WTC11 (cell line): ENCODE measurements around the gene PNPLA6. TPM values are rescaled to one million over a fixed set of nuclear protein-coding genes. Genes with fewer than 3 reads are reported as not detected.
A peak's percentile ranks its signal among the peaks of the same experiment; 100 is the strongest.

Experiments
- ESRRA ChIP-seq: sonication (generic); formaldehyde crosslinking; IDR thresholded peaks from 2 replicates; pipeline ENCODE4 v1.8.1; 2022; ENCODE audit warnings: mild to moderate bottlenecking, missing genetic modification reagents, borderline replicate concordance
- FOXK1 ChIP-seq: sonication (generic); formaldehyde crosslinking; IDR thresholded peaks from 2 replicates; pipeline ENCODE4 v1.8.0; 2022; ENCODE audit warnings: mild to moderate bottlenecking, moderate library complexity, missing genetic modification reagents
- FOXP1 ChIP-seq: sonication (generic); formaldehyde crosslinking; IDR thresholded peaks from 2 replicates; pipeline ENCODE4 v1.8.0; 2022; ENCODE audit warnings: missing genetic modification reagents, mild to moderate bottlenecking, moderate library complexity, borderline replicate concordance
- GRHL2 ChIP-seq: fragments of 250-450 bp; sonication (Bioruptor Pico); IDR thresholded peaks from 2 replicates; pipeline ENCODE4 v1.8.0; 2022; ENCODE audit warnings: mild to moderate bottlenecking, moderate library complexity; ENCODE audit not compliant: insufficient replicate concordance, severe bottlenecking
- JAZF1 ChIP-seq: fragments of 250-450 bp; sonication (Bioruptor Pico); IDR thresholded peaks from 2 replicates; pipeline ENCODE4 v1.9.0; 2021; ENCODE audit warnings: moderate library complexity, mild to moderate bottlenecking, inconsistent platforms
- KAT7 ChIP-seq: sonication (generic); formaldehyde crosslinking; IDR thresholded peaks from 2 replicates; pipeline ENCODE4 v1.8.1; 2023; ENCODE audit warnings: missing genetic modification reagents, mild to moderate bottlenecking, borderline replicate concordance
- MYBL2 ChIP-seq: sonication (generic); formaldehyde crosslinking; IDR thresholded peaks from 2 replicates; pipeline ENCODE4 v1.8.1; 2023; ENCODE audit warnings: mild to moderate bottlenecking, moderate library complexity, missing genetic modification reagents
- OVOL2 ChIP-seq: fragments of 250-450 bp; sonication (Bioruptor Pico); IDR thresholded peaks from 2 replicates; pipeline ENCODE4 v1.9.0; 2021; ENCODE audit warnings: mild to moderate bottlenecking, borderline replicate concordance
- RELA ChIP-seq: sonication (generic); formaldehyde crosslinking; IDR thresholded peaks from 2 replicates; pipeline ENCODE4 v1.8.1; 2022; ENCODE audit warnings: missing genetic modification reagents, mild to moderate bottlenecking, borderline replicate concordance
- SMAD4 ChIP-seq: sonication (generic); formaldehyde crosslinking; IDR thresholded peaks from 2 replicates; pipeline ENCODE4 v1.8.0; 2022; ENCODE audit warnings: mild to moderate bottlenecking, missing genetic modification reagents
- SP1 ChIP-seq: sonication (generic); formaldehyde crosslinking; conservative IDR thresholded peaks from 2 replicates; pipeline ENCODE4 v1.8.1; 2022; ENCODE audit warnings: missing genetic modification reagents
- TCF7 ChIP-seq: sonication (generic); formaldehyde crosslinking; IDR thresholded peaks from 2 replicates; pipeline ENCODE4 v1.8.0; 2022; ENCODE audit warnings: mild to moderate bottlenecking, low read depth, missing genetic modification reagents, moderate library complexity
- ZBTB21 ChIP-seq: sonication (generic); formaldehyde crosslinking; IDR thresholded peaks from 2 replicates; pipeline ENCODE4 v1.8.1; 2023; ENCODE audit warnings: mild to moderate bottlenecking, missing genetic modification reagents, borderline replicate concordance
- ZNF416 ChIP-seq: fragments of 250-450 bp; sonication (Bioruptor Pico); IDR thresholded peaks from 2 replicates; pipeline ENCODE4 v1.9.0; 2021; ENCODE audit warnings: mild to moderate bottlenecking, inconsistent platforms
- ZNF423 ChIP-seq: fragments of 250-450 bp; sonication (Bioruptor Pico); IDR thresholded peaks from 2 replicates; pipeline ENCODE4 v2.1.2; 2022; ENCODE audit warnings: mild to moderate bottlenecking, moderate library complexity
- total RNA-seq: library from RNA; stranded (reverse); gene quantifications from 3 replicates; pipeline ENCODE4 v1.2.3, GENCODE V29; 2021
- TF ChIP-seq, protein P1 (sequence below): fragments of 250-450 bp; sonication (Bioruptor Pico); conservative IDR thresholded peaks from 2 replicates; pipeline ENCODE4 v1.9.0; 2021; ENCODE audit warnings: mild to moderate bottlenecking
- TF ChIP-seq, protein P2 (sequence below): sonication (generic); formaldehyde crosslinking; IDR thresholded peaks from 2 replicates; pipeline ENCODE4 v1.8.1; 2023; ENCODE audit warnings: mild to moderate bottlenecking, missing genetic modification reagents, moderate library complexity
- TF ChIP-seq, protein P3 (sequence below): sonication (generic); formaldehyde crosslinking; IDR thresholded peaks from 2 replicates; pipeline ENCODE4 v1.8.0; 2022; ENCODE audit warnings: mild to moderate bottlenecking, missing genetic modification reagents
- TF ChIP-seq, protein P4 (sequence below): sonication (generic); formaldehyde crosslinking; IDR thresholded peaks from 2 replicates; pipeline ENCODE4 v1.8.1; 2022; ENCODE audit warnings: low read depth, mild to moderate bottlenecking, moderate library complexity, missing genetic modification reagents, borderline replicate concordance
- TF ChIP-seq, protein P5 (sequence below): fragments of 250-450 bp; sonication (Bioruptor Pico); IDR thresholded peaks from 2 replicates; pipeline ENCODE4 v1.9.0; 2021; ENCODE audit warnings: moderate library complexity, mild to moderate bottlenecking, inconsistent platforms, borderline replicate concordance
- TF ChIP-seq, protein P6 (sequence below): fragments of 250-450 bp; sonication (Bioruptor Pico); IDR thresholded peaks from 2 replicates; pipeline ENCODE4 v1.9.0; 2021; ENCODE audit warnings: mild to moderate bottlenecking, borderline replicate concordance
- TF ChIP-seq, protein P7 (sequence below): sonication (generic); formaldehyde crosslinking; IDR thresholded peaks from 2 replicates; pipeline ENCODE4 v1.8.0; 2022; ENCODE audit warnings: missing genetic modification reagents

The PNPLA6 gene
- total RNA-seq, 1 experiment from 2014 or later, result 149 TPM

DNA sequence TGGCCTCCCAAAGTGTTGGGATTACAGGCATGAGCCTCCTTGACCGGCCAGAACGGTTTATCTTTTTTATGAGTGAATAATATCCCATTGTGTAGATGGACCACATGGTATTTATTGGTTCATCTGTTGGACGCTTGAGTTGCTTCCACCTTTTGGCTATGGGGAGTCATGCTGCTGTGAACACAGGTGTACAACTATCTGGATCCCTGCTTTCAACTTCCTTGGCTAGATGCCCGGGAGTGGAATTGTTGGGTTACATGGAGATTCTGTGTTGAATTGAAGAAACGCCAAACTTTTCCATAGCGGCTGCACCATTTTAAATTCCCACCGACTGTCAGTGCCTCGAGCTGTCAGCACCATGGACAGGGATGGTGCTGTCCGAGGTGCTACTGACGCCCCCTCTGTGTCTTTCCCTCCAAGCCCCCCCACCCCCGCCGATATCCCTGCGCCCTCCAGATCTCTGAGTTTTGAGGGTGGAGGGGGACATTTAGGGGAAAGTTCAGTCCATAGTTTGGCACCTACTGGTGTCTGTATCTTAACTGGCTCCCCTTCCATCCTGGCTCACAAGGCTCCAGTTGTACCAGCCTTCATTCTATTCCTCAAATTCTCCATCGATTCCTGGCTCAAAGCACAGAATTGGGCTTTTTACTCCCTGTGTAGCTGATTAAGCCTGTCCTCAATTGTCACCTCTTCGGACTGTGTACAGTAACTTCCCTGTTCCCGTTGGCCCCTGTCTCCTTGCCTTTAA, 27.3 kb downstream of the PNPLA6 start (continued):
- TF ChIP-seq, protein P1, sequence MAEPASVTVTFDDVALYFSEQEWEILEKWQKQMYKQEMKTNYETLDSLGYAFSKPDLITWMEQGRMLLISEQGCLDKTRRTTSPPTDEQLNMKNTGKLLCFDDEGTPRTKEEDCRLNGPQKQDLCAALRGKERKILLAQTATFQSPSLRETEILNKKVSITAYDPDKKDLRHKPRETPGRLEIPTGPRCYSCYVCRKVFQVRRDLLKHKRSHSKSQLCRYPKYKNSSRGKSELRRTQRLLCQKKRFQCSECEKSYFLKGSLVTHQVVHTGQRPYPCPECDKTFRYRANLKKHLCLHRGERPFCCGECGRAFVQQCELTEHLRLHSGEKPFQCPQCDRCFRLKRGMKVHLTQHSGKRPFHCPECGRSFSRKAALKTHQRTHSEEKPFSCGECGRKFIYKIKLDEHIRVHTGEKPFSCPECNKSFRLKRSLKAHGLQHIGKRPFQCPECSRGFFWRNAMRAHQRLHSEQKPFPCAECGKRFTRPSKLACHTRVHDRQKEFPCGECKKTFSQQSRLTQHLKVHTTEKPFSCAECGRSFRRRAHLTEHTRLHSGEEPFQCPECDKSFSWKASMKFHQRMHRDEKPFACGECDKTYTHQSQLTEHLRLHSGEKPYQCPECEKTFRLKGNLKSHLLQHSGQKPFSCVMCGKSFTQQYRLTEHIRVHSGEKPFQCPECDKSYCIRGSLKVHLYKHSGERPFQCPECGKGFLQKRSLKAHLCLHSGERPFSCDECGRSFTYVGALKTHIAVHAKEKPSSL (CRISPR knock-in tag), result no peak
- TF ChIP-seq, protein P2, sequence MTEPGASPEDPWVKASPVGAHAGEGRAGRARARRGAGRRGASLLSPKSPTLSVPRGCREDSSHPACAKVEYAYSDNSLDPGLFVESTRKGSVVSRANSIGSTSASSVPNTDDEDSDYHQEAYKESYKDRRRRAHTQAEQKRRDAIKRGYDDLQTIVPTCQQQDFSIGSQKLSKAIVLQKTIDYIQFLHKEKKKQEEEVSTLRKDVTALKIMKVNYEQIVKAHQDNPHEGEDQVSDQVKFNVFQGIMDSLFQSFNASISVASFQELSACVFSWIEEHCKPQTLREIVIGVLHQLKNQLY, result peak; percentile 96; the same call in 1 of the 2 replicates
- TF ChIP-seq ZNF416 (CRISPR knock-in tag), result no peak
- TF ChIP-seq ZNF423 (CRISPR knock-in tag), result no peak
- peak; percentile 75; the same call in 1 of the 2 replicates for TF ChIP-seq SP1
- no peak for TF ChIP-seq JAZF1 (CRISPR knock-in tag)
- peak; percentile 98 for TF ChIP-seq ESRRA (CRISPR knock-in tag)
- peak; percentile 98 for TF ChIP-seq FOXK1 (CRISPR knock-in tag)
- TF ChIP-seq, protein P3, sequence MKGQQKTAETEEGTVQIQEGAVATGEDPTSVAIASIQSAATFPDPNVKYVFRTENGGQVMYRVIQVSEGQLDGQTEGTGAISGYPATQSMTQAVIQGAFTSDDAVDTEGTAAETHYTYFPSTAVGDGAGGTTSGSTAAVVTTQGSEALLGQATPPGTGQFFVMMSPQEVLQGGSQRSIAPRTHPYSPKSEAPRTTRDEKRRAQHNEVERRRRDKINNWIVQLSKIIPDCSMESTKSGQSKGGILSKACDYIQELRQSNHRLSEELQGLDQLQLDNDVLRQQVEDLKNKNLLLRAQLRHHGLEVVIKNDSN, result peak; percentile 92
- TF ChIP-seq OVOL2 (CRISPR knock-in tag), result no peak
- TF ChIP-seq, protein P4, sequence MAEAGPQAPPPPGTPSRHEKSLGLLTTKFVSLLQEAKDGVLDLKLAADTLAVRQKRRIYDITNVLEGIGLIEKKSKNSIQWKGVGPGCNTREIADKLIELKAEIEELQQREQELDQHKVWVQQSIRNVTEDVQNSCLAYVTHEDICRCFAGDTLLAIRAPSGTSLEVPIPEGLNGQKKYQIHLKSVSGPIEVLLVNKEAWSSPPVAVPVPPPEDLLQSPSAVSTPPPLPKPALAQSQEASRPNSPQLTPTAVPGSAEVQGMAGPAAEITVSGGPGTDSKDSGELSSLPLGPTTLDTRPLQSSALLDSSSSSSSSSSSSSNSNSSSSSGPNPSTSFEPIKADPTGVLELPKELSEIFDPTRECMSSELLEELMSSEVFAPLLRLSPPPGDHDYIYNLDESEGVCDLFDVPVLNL (CRISPR knock-in tag), result peak; percentile 98
- TF ChIP-seq ZBTB21 (CRISPR knock-in tag), result peak; percentile 70; the same call in 1 of the 2 replicates
- TF ChIP-seq, protein P5, sequence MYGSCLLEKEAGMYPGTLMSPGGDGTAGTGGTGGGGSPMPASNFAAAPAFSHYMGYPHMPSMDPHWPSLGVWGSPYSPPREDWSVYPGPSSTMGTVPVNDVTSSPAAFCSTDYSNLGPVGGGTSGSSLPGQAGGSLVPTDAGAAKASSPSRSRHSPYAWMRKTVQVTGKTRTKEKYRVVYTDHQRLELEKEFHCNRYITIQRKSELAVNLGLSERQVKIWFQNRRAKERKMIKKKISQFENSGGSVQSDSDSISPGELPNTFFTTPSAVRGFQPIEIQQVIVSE, result no peak
- peak; percentile 97 for TF ChIP-seq RELA (CRISPR knock-in tag)
- peak; percentile 98 for TF ChIP-seq SMAD4 (CRISPR knock-in tag)
- TF ChIP-seq FOXP1, result peak; percentile 99
- no peak for TF ChIP-seq GRHL2 (CRISPR knock-in tag)
- peak; percentile 100 for TF ChIP-seq KAT7 (CRISPR knock-in tag)
- peak; percentile 98 for TF ChIP-seq MYBL2
- TF ChIP-seq, protein P6, sequence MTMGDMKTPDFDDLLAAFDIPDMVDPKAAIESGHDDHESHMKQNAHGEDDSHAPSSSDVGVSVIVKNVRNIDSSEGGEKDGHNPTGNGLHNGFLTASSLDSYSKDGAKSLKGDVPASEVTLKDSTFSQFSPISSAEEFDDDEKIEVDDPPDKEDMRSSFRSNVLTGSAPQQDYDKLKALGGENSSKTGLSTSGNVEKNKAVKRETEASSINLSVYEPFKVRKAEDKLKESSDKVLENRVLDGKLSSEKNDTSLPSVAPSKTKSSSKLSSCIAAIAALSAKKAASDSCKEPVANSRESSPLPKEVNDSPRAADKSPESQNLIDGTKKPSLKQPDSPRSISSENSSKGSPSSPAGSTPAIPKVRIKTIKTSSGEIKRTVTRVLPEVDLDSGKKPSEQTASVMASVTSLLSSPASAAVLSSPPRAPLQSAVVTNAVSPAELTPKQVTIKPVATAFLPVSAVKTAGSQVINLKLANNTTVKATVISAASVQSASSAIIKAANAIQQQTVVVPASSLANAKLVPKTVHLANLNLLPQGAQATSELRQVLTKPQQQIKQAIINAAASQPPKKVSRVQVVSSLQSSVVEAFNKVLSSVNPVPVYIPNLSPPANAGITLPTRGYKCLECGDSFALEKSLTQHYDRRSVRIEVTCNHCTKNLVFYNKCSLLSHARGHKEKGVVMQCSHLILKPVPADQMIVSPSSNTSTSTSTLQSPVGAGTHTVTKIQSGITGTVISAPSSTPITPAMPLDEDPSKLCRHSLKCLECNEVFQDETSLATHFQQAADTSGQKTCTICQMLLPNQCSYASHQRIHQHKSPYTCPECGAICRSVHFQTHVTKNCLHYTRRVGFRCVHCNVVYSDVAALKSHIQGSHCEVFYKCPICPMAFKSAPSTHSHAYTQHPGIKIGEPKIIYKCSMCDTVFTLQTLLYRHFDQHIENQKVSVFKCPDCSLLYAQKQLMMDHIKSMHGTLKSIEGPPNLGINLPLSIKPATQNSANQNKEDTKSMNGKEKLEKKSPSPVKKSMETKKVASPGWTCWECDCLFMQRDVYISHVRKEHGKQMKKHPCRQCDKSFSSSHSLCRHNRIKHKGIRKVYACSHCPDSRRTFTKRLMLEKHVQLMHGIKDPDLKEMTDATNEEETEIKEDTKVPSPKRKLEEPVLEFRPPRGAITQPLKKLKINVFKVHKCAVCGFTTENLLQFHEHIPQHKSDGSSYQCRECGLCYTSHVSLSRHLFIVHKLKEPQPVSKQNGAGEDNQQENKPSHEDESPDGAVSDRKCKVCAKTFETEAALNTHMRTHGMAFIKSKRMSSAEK, result no peak
- TF ChIP-seq, protein P7, sequence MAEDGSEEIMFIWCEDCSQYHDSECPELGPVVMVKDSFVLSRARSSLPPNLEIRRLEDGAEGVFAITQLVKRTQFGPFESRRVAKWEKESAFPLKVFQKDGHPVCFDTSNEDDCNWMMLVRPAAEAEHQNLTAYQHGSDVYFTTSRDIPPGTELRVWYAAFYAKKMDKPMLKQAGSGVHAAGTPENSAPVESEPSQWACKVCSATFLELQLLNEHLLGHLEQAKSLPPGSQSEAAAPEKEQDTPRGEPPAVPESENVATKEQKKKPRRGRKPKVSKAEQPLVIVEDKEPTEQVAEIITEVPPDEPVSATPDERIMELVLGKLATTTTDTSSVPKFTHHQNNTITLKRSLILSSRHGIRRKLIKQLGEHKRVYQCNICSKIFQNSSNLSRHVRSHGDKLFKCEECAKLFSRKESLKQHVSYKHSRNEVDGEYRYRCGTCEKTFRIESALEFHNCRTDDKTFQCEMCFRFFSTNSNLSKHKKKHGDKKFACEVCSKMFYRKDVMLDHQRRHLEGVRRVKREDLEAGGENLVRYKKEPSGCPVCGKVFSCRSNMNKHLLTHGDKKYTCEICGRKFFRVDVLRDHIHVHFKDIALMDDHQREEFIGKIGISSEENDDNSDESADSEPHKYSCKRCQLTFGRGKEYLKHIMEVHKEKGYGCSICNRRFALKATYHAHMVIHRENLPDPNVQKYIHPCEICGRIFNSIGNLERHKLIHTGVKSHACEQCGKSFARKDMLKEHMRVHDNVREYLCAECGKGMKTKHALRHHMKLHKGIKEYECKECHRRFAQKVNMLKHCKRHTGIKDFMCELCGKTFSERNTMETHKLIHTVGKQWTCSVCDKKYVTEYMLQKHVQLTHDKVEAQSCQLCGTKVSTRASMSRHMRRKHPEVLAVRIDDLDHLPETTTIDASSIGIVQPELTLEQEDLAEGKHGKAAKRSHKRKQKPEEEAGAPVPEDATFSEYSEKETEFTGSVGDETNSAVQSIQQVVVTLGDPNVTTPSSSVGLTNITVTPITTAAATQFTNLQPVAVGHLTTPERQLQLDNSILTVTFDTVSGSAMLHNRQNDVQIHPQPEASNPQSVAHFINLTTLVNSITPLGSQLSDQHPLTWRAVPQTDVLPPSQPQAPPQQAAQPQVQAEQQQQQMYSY (CRISPR knock-in tag), result peak; percentile 84
- TF ChIP-seq TCF7 (CRISPR knock-in tag), result peak; percentile 99
